ENCODE data around the gene ZC2HC1B.
"Not testable (repeated sequence)": the region's sequence is repeated elsewhere in the genome, so short reads cannot be mapped to it uniquely, and the experiment has no call there.

DNA sequence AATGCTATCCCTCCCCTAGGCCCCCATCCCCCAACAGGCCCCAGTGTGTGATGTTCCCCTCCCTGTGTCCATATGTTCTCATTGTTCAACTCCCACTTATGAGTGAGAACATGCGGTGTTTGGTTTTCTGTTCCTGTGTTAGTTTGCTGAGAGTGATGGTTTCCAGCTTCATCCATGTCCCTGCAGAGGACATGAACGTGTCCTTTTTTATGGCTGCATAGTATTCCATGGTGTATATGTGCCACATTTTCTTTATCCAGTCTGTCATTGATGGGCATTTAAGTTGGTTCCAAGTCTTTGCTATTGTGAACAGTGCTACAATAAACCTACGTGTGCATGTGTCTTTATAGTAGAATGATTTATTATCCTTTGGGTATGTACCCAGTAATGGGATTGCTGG is 12.6 kb upstream of the ZC2HC1B start:
- TF ChIP-seq EP300, CTCF, POLR2A (IDR thresholded peaks at IDR 0.05): not testable (repeated sequence)
